ENCODE results near the gene PCBP3. TPM values are rescaled to one million over a fixed set of nuclear protein-coding genes. Genes with fewer than 3 reads are reported as not detected.

PCBP3 gene
- total and polyA plus RNA-seq, 2 experiments from 2014 or later, result 3.4 to 4.3 TPM

DNA sequence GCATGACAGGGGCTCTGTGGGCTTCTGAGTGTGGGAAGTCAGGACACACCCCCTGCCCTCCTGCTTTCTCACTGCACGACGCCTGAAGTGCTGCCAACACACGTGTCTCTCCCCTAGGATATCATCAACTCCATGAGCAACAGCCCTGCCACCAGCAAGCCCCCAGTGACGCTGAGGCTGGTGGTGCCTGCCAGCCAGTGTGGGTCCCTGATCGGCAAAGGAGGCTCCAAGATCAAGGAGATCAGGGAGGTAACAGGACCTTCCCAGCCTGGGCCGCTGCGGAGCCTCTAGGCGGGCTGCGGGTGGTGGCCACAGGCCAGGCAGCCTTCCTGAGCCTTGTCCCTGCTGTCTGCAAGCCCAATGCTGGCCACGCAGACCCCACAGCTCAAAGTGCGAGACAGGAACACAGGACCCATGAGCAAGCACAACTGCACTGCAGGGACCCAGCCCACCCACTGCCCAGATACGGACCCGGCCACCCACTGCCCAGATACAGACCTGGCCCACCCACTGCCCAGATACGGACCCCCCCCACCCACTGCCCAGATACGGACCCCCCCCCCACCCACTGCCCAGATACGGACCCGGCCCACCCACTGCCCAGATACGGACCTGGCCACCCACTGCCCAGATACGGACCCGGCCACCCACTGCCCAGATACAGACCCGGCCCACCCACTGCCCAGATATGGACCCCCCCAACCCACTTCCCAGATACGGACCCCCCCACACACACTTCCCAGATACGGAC is 265.9 kb downstream of the PCBP3 start:
- Histone ChIP-seq H3K36me3 (no peaks in the 10 kb centered on the region), H3K4me1 (ENCODE audit: low read depth) (peaks cover 8% of the 10 kb centered on the region), H3K9me3 (ENCODE audit: low read depth) (no peaks in the 10 kb centered on the region), H3K4me3 (no peak overlapping the region), H3K27ac (no peak overlapping the region), H3K27me3 (no peaks in the 10 kb centered on the region)
- TF ChIP-seq, protein P1, sequence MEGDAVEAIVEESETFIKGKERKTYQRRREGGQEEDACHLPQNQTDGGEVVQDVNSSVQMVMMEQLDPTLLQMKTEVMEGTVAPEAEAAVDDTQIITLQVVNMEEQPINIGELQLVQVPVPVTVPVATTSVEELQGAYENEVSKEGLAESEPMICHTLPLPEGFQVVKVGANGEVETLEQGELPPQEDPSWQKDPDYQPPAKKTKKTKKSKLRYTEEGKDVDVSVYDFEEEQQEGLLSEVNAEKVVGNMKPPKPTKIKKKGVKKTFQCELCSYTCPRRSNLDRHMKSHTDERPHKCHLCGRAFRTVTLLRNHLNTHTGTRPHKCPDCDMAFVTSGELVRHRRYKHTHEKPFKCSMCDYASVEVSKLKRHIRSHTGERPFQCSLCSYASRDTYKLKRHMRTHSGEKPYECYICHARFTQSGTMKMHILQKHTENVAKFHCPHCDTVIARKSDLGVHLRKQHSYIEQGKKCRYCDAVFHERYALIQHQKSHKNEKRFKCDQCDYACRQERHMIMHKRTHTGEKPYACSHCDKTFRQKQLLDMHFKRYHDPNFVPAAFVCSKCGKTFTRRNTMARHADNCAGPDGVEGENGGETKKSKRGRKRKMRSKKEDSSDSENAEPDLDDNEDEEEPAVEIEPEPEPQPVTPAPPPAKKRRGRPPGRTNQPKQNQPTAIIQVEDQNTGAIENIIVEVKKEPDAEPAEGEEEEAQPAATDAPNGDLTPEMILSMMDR (IDR thresholded peaks at IDR 0.05; ENCODE audit: low read depth, low read length), result no peak
- no peak for DNase-seq (ENCODE audit: low read depth in 1 of 2, low spot score in 1 of 2)

DNA sequence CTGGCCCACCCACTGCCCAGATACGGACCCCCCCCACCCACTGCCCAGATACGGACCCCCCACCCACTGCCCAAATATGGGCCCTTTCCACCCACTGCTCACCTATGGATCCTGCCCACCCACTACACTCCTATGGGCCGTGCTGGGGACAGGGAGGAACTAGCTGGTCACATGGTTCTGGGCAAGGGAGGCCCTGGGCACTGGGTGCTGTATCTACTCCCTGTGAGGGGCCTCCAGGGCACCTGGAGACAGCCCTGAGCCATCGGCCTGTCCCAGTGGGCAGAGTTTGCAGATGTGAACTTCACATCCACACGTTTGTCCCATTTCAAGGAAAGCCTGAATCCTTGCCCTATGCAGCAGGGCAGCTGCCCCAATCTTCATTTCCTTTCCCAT is 266.6 kb downstream of the PCBP3 start:
- Histone ChIP-seq H3K4me3 (no peak overlapping the region), H3K4me1 (ENCODE audit: low read depth) (peaks cover 8% of the 10 kb centered on the region), H3K27ac (no peak overlapping the region), H3K36me3 (no peaks in the 10 kb centered on the region), H3K27me3 (no peaks in the 10 kb centered on the region), H3K9me3 (ENCODE audit: low read depth) (no peaks in the 10 kb centered on the region)
- TF ChIP-seq, protein P1 (IDR thresholded peaks at IDR 0.05; ENCODE audit: low read depth, low read length), result no peak
- no peak for DNase-seq (ENCODE audit: low read depth in 1 of 2, low spot score in 1 of 2)

DNA sequence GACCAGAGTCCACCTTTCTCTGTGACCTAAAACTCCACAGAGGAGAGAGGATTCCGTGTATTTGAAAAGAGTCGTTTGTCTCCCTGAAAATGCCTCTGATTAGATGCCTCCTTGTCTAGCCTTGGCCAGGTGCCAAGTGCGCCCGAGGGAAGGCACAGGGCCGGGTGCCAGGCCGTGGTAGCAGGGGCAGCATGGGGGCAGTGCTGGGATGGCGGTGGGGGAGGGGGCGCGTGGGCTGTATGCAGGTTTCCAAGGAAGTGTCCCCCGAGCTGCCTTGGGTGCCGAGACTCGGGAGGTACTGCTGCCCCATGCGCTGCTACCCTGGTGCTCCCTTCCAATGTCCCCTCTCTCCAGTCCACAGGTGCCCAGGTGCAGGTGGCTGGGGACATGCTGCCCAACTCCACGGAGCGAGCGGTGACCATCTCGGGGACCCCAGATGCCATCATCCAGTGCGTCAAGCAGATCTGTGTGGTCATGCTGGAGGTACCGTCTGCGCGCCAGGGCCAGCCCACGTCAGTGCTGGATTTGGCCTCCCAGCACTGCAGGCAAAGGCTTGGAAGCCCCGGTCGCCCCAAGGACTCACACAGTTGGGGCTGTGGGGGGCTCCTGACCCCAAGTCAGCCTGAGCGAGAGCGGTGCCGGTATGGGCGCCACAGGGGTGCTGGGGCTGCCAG is 267.2 kb downstream of the PCBP3 start:
- H3K4me1 ChIP-seq (ENCODE audit: low read depth), result peaks cover 8% of the 10 kb centered on the region
- no peak overlapping the region for H3K4me3 ChIP-seq
- TF ChIP-seq, protein P1 (IDR thresholded peaks at IDR 0.05; ENCODE audit: low read depth, low read length), result no peak
- H3K27me3 ChIP-seq, result no peaks in the 10 kb centered on the region
- H3K9me3 ChIP-seq (ENCODE audit: low read depth), result no peaks in the 10 kb centered on the region
- no peaks in the 10 kb centered on the region for H3K36me3 ChIP-seq
- DNase-seq (ENCODE audit: low read depth in 1 of 2, low spot score in 1 of 2), result no peak
- H3K27ac ChIP-seq, result no peak overlapping the region

- Histone ChIP-seq H3K36me3 (no peaks in the 10 kb centered on the region), H3K9me3 (ENCODE audit: low read depth) (no peaks in the 10 kb centered on the region), H3K4me1 (ENCODE audit: low read depth) (peaks cover 8% of the 10 kb centered on the region), H3K27me3 (no peaks in the 10 kb centered on the region), H3K4me3 (no peak overlapping the region), H3K27ac (no peak overlapping the region)
- TF ChIP-seq, protein P1 (IDR thresholded peaks at IDR 0.05; ENCODE audit: low read depth, low read length), result no peak
- no peak for DNase-seq (ENCODE audit: low read depth in 1 of 2, low spot score in 1 of 2)
These were observed 268.3 kb downstream of the PCBP3 start for GRCh38 chr21:45911806-45912325.

GRCh38 chr21:45912611-45913417 is 269.3 kb downstream of the PCBP3 start:
- TF ChIP-seq, protein P1 (IDR thresholded peaks at IDR 0.05; ENCODE audit: low read depth, low read length), result no peak

More at GRCh38 chr21:45912611-45913417, 269.3 kb downstream of the PCBP3 start:
- H3K27ac ChIP-seq, result no peak overlapping the region
- DNase-seq (ENCODE audit: low read depth in 1 of 2, low spot score in 1 of 2), result no peak
- no peak overlapping the region for H3K4me3 ChIP-seq
- H3K27me3 ChIP-seq, result no peaks in the 10 kb centered on the region
- no peaks in the 10 kb centered on the region for H3K36me3 ChIP-seq
- peaks cover 4% of the 10 kb centered on the region for H3K4me1 ChIP-seq (ENCODE audit: low read depth)
- H3K9me3 ChIP-seq (ENCODE audit: low read depth), result no peaks in the 10 kb centered on the region
